NCI-H748 (cell line): Measurements from ENCODE around the gene MAN1A1.
"Not testable (repeated sequence)": the region's sequence is repeated elsewhere in the genome, so short reads cannot be mapped to it uniquely, and the experiment has no call there.

Experiments used
- DNase-seq: peaks from one replicate; lab custom pipeline; 2025; ENCODE audit not compliant: unreplicated experiment; lab: John Stamatoyannopoulos, UW

Gene MAN1A1

GRCh38 chr6:119174879-119175817 is 174.4 kb downstream of the MAN1A1 start:
- no peak for DNase-seq

- no peak for DNase-seq
Observed at GRCh38 chr6:119174085-119174445, 175.5 kb downstream of the MAN1A1 start.

- no peak for DNase-seq
Observed at GRCh38 chr6:119173249-119174084, 176.1 kb downstream of the MAN1A1 start.

GRCh38 chr6:119172824-119173223 is 176.7 kb downstream of the MAN1A1 start:
- no peak for DNase-seq

- DNase-seq = no peak
Observed at GRCh38 chr6:119171864-119172588, 177.5 kb downstream of the MAN1A1 start.

- no peak for DNase-seq
Observed at GRCh38 chr6:119171088-119171841, 178.3 kb downstream of the MAN1A1 start.

GRCh38 chr6:119170447-119171087 is 179.0 kb downstream of the MAN1A1 start:
- no peak for DNase-seq

- no peak for DNase-seq
Observed at GRCh38 chr6:119170103-119170446, 179.5 kb downstream of the MAN1A1 start.

- DNase-seq = not testable (repeated sequence)
Observed at GRCh38 chr6:119169355-119169754, 180.2 kb downstream of the MAN1A1 start.

GRCh38 chr6:119166024-119166784 is 183.4 kb downstream of the MAN1A1 start:
- DNase-seq = no peak

- DNase-seq = no peak
Observed at GRCh38 chr6:119163006-119163405, 186.6 kb downstream of the MAN1A1 start.

- DNase-seq = no peak
Observed at GRCh38 chr6:119162134-119162775, 187.3 kb downstream of the MAN1A1 start.

- DNase-seq = no peak
Observed at GRCh38 chr6:119161438-119161837, 188.1 kb downstream of the MAN1A1 start.

GRCh38 chr6:119160911-119161310 is 188.7 kb downstream of the MAN1A1 start:
- no peak for DNase-seq

- no peak for DNase-seq
Observed at GRCh38 chr6:119158057-119158848, 191.3 kb downstream of the MAN1A1 start.

- no peak for DNase-seq
Observed at GRCh38 chr6:119157506-119157815, 192.1 kb downstream of the MAN1A1 start.

- DNase-seq = no peak
Observed at GRCh38 chr6:119156757-119157505, 192.6 kb downstream of the MAN1A1 start.

GRCh38 chr6:119156082-119156481 is 193.5 kb downstream of the MAN1A1 start:
- not testable (repeated sequence) for DNase-seq
